Measurements from ENCODE around the gene MACROD1. TPM values are rescaled to one million over a fixed set of nuclear protein-coding genes. Genes with fewer than 3 reads are reported as not detected.
A peak's percentile ranks its signal among the peaks of the same experiment; 100 is the strongest.

MACROD1 gene
- total RNA-seq, 1 donor from 2014 or later = 9.3 TPM

DNA sequence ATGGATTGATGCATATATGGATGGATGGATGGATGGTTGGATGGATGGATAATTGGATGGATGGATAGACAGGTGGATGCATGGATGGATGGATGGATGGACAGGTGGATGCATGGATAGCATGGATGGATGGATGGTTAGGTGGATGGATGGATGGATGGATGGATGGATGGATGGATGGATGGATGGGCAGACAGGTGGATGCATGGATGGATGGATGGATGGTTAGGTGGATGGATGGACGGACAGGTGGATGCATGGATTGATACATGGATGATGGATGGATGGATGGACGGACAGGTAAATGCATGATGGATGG is 52.5 kb downstream of the MACROD1 start:
- no peak for DNase-seq (ENCODE audit: low read depth)

DNA sequence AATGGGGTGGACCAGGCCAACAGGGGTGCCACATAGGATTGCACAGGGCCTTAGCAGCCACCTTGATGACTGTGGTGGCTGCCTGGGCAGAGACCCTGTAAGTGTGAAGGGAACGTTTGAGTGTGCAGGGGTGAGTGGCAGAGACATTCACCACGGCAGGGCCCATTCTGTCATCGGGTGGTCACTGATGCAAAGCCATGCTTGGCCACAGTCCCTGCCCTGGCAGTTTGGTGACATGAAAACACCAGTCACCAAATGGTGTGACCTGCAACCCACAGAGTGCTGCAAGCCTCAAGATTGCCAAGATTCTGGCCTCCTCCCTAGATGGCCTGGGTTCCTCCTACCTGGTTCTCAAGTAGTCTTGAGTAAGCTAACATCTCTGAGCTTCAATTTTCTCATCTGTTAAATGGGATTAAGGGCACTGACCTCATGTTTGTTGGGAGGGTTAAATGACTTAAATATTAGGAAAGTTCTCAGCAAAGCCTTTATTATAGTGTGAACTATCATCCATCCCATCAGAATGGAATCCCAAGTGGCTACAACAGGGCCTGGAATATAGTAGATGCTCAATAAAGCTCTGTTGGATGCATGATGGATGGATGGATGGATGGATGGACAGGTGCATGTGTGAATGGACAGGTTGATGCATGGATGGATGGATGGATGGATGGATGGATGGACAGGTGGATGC is 53.0 kb downstream of the MACROD1 start:
- no peak for DNase-seq (ENCODE audit: low read depth)

DNA sequence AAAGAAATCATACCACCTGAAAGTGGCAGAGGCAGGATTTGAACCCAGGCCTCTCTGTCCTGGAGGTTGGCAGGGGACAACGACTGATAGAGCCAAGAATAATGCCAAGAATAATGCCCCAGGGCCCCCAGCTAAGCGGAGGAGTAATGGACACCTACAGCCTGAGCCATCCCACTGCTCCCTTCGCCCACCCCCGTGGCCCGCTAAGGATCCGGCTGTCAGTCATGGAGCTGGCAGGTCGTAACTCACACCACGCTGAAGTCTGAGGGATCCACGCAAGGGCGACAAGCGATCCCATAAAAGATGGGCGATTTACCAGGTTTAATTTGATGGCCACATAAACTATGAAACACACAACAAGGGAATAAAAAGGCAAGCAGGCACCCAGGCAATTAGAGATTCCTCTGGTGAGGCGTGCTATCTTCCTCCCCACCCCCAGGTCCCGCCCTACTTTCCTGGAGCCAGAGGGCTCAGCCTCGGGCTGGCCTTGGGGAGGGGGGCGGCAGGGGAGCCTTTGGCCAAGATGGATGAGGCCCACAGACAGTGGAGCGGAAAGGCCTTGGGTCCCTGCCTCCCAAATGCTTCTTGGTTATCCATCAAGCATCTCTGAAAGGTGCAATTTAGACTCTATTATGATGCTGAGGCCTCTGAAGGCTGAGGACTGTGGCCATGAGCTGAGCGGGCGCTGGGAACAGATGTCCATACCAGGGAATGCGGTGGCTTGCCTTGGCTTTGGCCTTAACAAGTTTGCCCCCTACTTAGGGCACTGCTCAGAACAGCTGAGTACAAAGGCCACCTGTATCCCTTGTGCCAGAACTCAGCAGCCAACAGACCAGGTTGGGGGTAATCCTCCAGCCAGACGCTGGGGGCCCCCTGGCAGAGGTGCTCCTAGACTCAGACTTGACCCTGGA is 55.2 kb downstream of the MACROD1 start:
- DNase-seq (ENCODE audit: low read depth) = no peak

DNA sequence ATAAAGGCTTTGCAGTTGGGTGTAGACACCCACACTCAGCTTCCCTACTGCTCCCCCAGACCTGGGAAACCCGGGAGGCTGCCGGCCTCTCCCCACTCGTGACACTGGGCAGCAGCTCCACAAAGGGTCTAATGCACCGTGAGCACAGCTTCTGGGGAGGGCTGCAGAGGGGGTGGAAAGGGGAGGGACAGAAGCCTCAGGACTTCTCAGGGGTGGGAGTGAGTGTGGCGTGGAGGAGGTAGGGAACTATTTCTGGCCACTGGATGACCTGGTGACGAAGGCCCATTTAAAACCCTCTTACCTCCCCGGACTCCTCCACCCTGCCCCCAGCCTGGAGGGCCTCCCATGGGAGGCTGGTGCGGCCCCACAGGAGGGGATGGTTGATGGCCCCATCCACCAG is 56.6 kb downstream of the MACROD1 start:
- no peak for DNase-seq (ENCODE audit: low read depth)

DNA sequence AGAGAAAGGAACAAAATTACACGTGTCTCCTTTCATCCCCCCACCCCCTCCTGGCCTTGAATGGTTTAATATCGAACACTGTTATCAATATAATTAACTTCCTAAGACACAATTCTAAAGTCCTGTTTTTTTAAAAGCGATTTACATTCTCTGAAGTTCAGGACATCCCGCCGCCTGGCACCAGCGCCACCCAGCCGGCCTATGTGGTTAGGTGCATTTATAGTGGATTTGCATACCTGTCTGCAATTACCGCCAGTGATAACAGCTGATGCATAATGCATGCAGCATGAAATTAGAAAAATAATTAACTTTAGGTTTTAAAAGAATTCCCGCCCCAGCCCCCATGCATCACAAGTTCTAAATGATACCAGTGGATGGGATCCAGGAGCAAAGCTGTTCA is 58.6 kb downstream of the MACROD1 start:
- no peak for DNase-seq (ENCODE audit: low read depth)

DNA sequence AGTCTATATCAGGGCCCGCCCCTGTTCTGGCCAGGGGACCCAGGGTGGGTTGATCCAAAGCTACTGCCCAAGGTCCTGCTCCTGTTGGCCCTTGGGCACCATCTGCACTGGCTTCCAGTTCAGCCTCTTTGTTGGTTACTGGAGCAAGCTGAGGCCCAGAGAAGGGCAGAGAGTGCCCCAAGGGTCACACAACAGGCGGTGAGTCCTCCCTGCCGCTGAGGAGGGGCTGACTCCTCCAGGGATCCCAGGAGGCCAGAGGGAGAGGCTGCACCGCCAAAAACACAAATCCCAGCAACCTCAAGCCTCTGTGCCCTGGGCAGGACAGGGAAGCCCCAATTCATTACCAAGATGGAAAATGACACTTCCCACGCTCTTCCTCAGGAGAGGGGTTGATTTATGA is 61.3 kb downstream of the MACROD1 start:
- no peak for DNase-seq (ENCODE audit: low read depth)

DNA sequence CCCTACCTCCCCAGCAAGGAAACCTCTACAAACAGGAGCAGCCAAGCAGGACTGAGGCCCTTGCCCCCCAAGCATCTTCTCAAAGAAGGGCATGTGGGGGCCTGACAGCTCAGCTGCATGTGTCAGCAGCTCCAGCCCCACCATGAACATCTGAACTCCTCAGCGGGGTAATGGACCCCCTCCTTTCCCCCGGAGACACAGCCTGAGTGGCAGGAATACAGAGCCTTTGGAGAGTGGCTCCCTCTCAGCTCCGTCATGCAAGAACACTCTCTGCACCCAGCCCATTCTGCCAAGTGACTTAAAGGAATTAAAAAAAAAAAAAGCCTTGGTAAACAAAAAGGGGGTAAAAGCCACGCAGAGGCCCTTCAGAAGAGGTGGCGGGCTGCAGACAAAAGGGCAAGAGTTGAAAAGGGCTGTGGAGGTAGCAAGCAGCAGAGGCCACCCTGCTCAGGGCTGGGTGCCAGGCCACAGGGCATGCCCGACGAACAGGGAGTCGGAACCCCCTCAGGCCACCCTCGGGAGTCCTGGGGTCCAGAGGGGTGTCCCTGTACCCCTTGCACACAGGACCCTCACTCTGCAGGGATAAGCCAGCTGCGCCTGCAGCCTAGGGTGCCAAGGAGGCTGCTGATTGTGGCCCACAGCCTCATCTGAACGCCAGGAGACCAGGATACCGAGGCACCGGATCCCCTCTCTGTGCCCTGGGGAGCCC is 62.5 kb downstream of the MACROD1 start:
- DNase-seq (ENCODE audit: low read depth) = no peak

DNA sequence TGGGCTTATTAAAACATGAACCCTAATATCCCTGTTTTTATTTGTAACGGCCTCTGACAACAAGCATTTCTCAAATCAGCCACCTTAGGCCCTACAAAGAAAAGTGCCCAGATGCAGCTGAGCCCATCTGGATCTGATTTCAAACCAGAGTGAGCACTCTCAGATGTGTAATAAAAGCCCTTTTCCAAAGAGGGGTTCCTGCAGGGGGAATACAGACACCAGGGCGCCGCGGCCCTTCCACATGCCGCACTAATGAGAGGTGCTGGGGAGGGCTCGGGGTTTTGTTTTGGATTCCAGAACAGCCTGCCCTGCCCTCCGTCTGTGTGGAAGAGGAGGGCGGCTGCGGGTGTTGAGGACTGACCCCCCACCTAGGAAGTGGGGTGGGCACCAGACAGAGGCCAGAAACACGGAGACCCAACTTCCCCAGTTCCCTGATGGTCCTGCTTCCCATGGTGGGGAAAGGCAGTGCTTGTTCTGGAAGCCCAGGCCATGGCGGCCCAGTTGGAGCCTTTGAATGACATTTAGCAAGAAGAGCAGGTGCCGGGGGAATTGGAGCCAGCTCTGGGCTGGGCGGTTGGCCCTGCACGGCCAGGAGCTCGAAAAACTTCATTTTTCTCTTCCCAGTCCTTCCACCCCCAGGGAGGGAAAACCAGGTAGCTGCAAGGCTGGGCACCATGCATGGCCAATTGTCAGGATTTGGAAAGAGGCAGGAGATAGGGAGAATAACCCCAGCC is 63.7 kb downstream of the MACROD1 start:
- DNase-seq (ENCODE audit: low read depth) = no peak

DNA sequence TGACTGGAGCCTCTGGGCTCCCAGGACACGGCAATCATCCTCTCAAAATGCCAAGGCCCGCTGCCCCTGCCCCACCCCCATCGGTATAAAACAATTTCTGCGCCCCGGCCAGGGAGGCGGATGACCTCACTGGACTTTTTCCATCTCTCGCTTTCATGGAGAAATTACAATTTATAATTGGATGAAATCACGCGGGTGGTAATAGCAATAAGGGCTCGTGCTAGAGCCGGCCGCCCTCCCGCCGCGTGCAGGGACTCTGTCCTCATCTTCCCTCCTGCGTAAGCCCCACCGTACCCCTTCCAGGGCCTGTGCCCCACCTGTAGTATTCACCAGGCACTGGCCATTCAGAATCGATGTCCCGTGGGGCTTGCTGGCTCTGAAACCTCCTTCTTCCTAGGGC is 64.5 kb downstream of the MACROD1 start:
- no peak for DNase-seq (ENCODE audit: low read depth)

DNA sequence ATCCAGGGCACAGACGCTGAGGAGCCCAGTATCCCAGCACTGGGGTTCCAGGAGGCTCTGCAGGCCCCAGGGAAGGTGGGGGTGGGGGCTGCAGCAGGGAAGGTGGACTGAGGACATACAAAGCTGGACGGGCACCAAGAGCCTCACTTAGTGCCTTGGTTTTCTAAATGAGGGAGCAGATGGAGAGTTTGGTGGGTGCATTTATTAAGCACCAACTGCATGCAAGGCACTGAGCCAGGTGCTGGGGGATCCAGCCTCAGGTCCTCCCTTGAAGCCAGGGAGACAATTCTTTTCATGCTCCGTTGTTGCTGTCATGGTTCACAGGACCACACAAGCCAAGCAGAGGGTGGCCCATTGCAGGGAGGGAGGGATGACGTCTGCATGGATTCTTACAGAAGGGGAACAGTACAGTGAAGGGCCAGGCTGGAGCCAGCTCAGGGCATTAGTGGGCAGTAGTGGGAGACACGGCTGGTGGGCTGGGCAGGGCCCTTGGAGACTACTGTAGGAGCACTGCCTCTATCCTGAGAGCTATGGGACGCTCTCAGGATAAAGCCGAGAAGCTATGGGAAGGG is 65.0 kb downstream of the MACROD1 start:
- no peak for DNase-seq (ENCODE audit: low read depth)

DNA sequence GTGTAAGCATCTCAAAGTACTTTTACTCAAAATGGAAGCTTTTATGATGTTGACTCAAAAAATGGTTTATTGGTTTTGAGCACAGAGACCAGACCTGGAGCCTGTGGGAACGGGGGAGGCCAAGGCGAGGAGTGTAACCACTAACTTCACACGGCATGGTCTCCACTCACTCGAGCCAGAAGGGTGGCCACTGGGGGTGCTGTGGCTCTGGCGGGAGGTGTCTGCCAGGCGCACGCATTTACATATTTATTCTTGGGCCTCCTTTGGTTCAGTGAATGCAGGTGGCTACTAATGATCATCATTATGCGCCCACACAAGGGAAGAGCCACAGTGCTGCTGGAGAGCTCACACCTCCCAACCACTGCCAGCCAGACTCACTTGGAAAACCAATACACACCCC is 65.6 kb downstream of the MACROD1 start:
- no peak for DNase-seq (ENCODE audit: low read depth)

DNA sequence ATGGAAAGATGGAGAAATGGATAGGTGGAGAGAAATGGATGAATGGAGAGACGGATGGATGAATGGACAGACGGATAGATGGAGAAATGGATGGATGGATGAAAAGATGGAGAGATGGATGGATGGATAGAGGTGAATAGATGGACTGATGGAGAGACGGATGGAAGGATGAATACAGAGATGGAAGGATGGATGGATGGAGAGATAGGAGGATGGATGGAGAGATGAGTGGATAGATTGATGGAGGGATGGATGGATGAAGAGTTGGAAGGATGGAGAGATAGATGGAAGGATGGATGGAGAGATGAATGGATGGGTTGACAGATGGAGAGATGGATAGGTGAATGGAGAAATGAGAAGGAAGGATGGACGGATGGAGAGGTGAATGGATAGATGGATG is 66.5 kb downstream of the MACROD1 start:
- DNase-seq (ENCODE audit: low read depth) = no peak

DNA sequence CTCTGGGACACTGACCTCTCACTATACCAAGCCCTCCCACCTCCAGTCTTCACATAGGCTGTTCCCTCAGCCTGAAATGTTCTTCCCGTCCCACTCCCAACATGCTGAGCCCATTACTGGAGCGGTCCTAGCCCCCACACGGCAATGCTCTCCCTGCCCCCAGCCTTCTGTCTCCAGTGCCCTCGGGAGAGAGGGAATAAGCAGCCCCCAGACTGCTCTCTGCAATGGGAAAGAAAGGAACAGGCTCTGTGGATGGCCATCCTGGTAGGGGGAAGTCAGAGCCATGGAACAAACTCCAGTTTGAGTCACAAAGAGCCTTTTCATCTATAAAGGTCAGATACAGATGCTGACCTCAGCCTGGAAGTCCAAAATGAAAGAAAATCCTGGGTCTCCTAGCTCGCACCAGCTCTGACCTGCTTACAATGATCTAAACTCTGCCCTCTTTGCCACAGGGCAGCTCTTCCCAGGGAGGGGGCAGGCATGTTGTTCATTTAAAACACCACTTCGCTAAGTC is 67.5 kb downstream of the MACROD1 start:
- no peak for DNase-seq (ENCODE audit: low read depth)

DNA sequence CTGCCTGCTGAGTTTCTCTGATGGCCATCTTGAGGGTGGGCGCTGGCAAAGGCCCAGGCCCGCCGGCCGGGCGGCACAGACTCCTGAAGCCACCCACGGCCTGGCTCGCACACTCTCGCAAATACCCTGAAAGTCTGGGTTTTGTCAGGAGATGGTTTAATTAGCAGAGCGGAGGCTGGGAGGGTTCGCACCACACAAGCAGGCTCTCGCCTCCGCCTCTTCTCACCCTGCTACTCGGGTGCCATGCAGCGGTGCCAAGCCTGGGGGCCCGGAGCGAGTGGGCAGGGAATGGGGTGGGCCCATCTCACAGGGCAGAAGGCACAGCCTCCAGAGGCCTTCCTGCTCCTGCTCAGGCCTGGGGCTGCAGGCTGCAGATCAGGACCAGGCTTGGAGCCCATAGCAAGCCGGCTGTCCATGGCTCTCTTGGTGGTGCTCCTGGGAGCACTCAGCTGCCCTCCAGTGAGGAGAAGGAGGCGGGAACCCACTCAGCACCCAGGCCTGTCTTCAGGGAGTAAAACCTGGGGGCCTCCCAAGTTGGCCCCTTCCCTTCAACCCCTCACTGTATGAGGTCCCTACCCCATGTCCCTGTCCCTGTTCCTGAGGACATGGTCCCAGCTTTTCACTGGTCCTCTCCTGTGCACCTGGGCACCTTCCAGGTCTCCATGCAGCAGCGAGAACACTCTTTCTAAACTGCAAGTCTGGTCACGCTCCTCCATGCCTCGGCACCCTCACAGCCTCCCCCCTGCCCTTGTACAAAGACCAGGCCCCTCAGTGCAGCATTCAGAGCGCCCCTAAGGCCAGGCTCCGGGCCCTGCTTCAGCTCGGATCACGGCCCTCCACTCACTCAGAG is 68.2 kb downstream of the MACROD1 start:
- DNase-seq (ENCODE audit: low read depth) = no peak

DNA sequence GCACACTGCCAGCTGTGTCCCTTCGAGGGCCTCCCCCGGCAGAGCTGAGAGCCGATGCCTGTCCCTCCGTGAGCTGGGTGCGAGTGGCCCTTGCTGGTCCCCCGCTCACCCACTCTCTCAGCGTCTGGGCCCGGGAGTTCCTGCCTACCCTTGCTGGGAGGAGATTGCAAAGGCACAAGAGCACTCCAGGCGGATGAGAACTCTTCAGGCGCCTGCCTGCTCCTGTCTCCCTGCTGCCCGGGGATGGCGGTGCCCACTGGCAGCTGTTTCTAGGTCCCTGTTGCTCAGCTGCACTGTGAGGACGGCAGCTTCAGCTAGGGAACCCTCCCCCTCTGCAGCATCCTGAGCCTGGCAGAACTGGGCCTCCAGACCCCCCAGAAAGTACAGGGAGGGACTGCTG is 69.1 kb downstream of the MACROD1 start:
- DNase-seq (ENCODE audit: low read depth) = no peak

DNA sequence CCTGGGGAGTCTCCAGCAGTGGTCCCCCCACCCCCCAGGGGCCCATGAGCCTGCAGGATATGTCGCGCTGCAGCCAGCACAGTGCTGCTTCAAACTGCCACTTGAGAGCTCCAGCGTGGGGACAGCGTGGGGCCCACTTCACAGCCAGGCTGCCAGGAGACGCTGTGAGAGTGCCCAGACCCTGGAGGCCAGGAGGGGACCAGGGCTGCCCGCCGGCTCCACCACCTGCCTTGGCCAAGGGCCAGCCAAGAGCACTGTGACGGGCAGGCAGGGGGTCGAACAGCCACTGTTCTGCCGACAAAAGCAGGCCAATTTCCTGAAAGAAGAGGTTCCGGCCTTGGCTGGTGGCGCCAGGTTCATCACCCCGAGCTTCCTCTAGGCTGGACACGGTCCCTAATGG is 70.0 kb downstream of the MACROD1 start:
- DNase-seq (ENCODE audit: low read depth) = no peak

DNA sequence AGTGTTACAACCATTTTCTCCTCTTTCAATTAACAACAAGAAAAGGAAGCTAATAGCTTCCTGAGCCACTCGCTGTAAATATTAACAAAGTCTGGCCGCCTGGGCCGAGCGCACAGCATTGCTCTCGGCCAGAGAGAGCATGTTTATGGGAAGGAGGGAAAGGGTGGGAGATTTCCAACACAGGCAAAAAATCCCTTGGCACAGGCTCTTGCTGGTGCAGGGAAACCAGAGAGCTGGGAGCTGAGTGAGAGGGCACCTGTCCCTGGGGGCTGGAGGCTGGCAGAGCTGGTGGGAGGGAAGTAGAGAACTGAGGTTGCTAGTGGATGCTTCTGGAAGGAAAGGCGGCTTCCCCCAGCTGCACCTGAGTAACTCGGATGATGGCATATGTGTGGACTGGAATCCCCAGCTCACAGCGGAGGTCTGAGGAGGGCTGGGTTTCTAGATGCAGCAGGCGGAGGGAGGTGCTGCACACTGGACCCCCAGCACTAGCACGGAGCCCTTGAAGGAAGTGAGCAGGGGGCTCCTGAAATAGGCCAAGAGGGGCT is 70.6 kb downstream of the MACROD1 start:
- peak; percentile 65 for DNase-seq (ENCODE audit: low read depth)

DNA sequence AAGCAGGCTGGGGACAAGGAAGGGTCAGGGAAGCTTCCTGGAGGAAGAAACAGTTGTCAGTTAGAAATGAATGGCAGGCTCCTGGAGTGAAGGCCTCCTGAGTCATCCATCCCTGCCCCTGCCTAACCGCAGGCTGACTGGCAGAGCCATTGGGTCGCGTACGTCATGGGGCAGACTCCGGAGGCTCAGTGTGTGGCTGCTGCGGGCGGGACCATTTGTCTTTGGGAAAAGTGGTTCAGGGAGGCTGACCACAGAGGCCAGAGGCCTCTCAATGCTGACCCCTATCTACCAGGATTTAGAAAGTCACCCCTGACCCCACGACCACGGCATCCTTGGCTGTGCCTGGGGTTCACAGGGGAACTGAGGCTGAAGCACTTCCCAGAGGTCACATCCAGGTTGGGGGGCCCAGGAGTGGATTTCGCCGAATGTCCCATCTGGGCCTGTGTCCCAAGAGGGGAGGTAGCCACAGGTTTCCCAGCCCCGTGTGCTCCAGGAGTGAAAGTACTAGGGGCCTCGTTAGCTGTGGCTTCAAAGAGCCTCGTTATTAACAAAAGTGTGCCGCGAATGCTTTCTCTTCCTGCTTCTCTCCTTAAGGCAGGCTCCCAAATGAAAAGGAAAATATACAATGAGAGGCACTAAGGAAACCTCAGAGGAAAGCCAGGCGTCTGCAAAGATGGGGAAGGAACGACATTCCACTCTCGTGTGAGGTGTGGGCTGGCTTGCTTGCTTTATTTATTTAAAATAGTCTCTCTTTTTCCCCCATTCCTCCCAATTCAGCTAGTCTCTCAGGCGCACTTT is 71.3 kb downstream of the MACROD1 start:
- DNase-seq (ENCODE audit: low read depth) = peak; percentile 88

DNA sequence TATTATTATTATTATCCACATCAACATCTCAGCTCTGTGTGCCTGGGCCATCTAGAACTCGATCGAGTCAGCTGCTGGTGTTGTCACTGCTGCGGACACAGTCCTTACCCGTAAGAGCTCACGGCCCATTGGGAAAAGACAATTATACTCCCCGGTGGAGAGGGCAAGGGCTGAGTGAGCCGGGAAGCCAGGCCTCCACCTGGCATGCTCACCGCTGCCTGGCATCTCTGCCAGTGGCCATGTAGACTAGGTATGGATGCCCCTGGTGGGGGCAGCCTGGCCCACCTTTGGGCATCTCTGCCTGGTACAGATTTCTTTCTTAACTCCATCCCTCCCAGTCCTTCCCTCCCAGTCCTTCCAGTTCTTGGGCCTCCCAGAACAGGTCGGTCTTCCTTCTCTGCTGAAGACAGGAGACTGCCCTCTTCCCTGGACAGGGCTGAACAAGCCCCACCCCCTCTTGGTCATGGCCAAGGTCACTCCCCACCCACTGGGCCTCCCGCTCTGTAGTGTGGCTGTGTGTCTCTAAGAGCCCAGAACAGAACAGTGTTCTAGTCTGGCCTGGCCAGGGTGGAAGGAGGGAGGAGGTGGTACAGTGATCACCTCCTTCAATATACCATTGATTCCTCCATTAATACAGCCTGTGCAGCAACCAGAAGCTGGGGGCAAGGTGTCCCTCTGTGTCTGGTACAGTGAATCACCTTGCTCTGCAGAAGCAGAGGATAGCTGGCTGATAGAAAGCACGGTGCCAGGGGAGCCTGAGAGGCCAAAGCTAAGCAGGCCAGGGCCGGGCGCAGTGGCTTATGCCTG is 72.5 kb downstream of the MACROD1 start:
- DNase-seq (ENCODE audit: low read depth) = no peak
